Spinal cord (tissue), 10 donors: ENCODE results near the gene ACP7. TPM values are rescaled to one million over a fixed set of nuclear protein-coding genes. Genes with fewer than 3 reads are reported as not detected.
"Not testable (repeated sequence)": the region's sequence is repeated elsewhere in the genome, so short reads cannot be mapped to it uniquely, and the experiment has no call there.

ENCODE experiments used
- DNase-seq, 6 donors: peaks; one replicate each; pipeline versions ENCODE4 v3.0.0 to v3.0.0-alpha.2; 2013 to 2015; ENCODE audit warnings: low spot score in 6 of 6, low read depth in 4 of 6
- H3K27ac ChIP-seq: one replicate; pipeline ENCODE4 v1.5.1; 2013; ENCODE audit warnings: low read depth, low read length, control low read depth
- H3K27me3 ChIP-seq: one replicate; pipeline ENCODE4 v1.6.1; 2013; ENCODE audit warnings: low read length; ENCODE audit not compliant: control insufficient read depth, insufficient read depth
- H3K36me3 ChIP-seq: one replicate; pipeline ENCODE4 v1.6.1; 2013; ENCODE audit warnings: low read length; ENCODE audit not compliant: control insufficient read depth, insufficient read depth
- H3K4me1 ChIP-seq: one replicate; pipeline ENCODE4 v1.6.1; 2013; ENCODE audit warnings: low read length; ENCODE audit not compliant: control insufficient read depth, insufficient read depth
- H3K4me3 ChIP-seq: one replicate; pipeline ENCODE4 v1.5.1; 2013; ENCODE audit warnings: low read depth, low read length, control low read depth
- H3K9me3 ChIP-seq: one replicate; pipeline ENCODE4 v1.6.1; 2013; ENCODE audit warnings: low read length; ENCODE audit not compliant: control insufficient read depth, insufficient read depth
- WGBS: methylation state at CpG from one replicate; pipeline ENCODE4 v1.1.5; 2013; ENCODE audit warnings: missing lambda C conversion rate; ENCODE audit not compliant: insufficient coverage; 5-methylcytosine and 5-hydroxymethylcytosine counted together
- polyA plus RNA-seq, 2 donors: library from polyadenylated mRNA; unstranded; fragments of 120-200 nt; gene quantifications; one replicate each; pipeline ENCODE4 v1.2.1, GENCODE V29; 2013; ENCODE audit not compliant: insufficient read length in 2 of 2
- total RNA-seq, 2 donors: library from RNA; depleted of rRNA in 1 of 2; stranded (reverse); fragments of 120-200 nt in 1 of 2; fragments of >200 nt in 1 of 2; gene quantifications; one replicate each; pipeline versions ENCODE4 v1.2.3 to v1.2.4, GENCODE V29; 2013 to 2014
- donor health status: healthy.

Gene ACP7
- total and polyA plus RNA-seq, 4 donors: 0.10 to 0.35 (median 0.27) TPM; not detected in 1

DNA sequence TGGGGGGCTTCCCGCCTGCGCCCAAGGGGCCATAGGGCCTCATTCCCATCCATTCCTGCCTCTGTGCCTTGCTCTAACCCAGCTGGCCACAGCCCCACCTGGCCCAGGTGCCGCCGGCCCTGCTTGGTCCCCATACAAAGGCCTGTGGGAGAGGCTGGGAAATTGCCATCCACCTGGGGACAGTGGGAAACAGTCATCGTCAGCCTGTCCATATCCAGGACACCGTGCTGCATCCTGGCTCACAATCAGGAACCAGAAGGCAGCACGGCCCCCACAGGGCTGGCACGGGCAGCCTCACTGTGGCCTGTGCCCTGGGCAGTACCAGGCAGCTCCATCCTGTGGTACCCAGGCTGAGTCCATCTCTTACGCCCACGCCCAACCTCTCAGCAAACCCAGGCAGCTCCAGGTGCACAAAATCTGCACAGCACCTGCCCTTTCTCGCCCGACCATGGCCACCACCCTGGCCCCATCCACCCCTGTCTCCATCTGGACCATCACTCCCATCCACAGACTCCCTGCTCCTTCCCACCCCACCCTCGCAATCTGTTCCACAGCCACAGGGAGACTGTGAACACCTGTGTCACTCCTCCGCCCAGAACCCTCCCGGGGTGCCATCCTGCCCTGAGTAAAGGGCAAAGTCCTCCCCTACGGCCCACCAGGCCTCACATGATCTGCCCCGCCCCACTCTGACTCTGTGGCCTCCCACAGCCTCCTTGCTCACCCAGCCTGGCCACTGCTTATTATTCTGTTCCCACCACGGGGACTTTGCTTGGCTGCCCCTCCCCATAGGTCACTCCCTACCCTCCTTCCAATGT is 30.7 kb upstream of the ACP7 start:
- DNase-seq: no peak
- no peak overlapping the region for H3K27ac ChIP-seq
- 82% methylated on average over 16 of the region's 18 CpGs for WGBS

DNA sequence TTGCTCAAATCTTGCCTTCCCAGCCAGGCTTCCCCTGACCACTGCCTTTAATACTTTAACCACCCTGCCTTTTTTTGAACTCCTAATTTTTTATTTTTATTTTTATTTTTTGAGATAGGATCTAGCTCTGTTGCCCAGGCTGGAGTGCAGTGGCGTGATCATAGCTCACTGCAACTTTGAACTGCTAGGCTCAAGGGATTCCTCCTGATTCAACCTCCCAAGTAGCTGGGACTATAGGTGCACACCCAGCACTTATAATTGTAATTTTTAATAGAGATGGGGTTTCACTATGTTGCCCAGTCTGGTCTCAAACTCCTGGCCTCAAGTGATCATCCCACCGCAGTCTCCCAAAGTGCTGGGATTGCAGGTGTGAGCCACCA is 30.1 kb upstream of the ACP7 start:
- no peaks in the 10 kb centered on the region for H3K4me1 ChIP-seq
- no peaks in the 10 kb centered on the region for H3K36me3 ChIP-seq
- no peak overlapping the region for H3K4me3 ChIP-seq
- H3K9me3 ChIP-seq: no peaks in the 10 kb centered on the region
- no peaks in the 10 kb centered on the region for H3K27me3 ChIP-seq
- DNase-seq: no peak
- H3K27ac ChIP-seq: no peak overlapping the region
- 100% methylated on average over 1 of the region's 2 CpGs for WGBS

More for the DNA sequence above, 30.7 kb upstream of the ACP7 start:
- Histone ChIP-seq H3K4me1 (no peaks in the 10 kb centered on the region), H3K9me3 (no peaks in the 10 kb centered on the region), H3K36me3 (no peaks in the 10 kb centered on the region), H3K4me3 (no peak overlapping the region), H3K27me3 (no peaks in the 10 kb centered on the region)

DNA sequence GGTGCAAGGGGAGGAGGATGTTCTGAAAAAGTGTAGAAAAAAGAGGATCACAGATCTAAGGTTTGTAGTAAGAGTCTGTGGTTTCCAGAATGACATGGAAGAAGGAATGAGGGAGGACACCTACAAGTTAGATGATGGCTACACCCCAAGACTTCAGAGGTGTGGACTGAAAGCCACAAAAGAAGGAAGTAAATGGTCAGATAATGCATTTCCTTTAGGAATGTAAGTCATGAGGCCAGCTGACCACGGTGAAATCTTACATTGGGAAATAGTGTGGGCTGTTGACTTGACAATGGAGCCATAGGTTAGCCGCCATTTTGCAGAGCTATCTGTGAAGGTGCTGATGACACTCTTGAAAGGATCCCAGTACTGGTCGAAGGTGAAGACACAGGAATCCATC is 26.6 kb upstream of the ACP7 start:
- Histone ChIP-seq H3K27ac (no peak overlapping the region), H3K27me3 (no peaks in the 10 kb centered on the region), H3K4me1 (no peaks in the 10 kb centered on the region), H3K4me3 (no peak overlapping the region), H3K9me3 (no peaks in the 10 kb centered on the region), H3K36me3 (no peaks in the 10 kb centered on the region)
- no peak for DNase-seq
- 78% methylated on average over 3 of the region's 3 CpGs for WGBS

GRCh38 chr19:39059302-39059701 is 24.9 kb upstream of the ACP7 start:
- no peaks in the 10 kb centered on the region for H3K4me1 ChIP-seq
- no peaks in the 10 kb centered on the region for H3K9me3 ChIP-seq
- H3K27me3 ChIP-seq: no peaks in the 10 kb centered on the region
- H3K27ac ChIP-seq: no peak overlapping the region
- no peak for DNase-seq
- no peak overlapping the region for H3K4me3 ChIP-seq
- no peaks in the 10 kb centered on the region for H3K36me3 ChIP-seq

DNA sequence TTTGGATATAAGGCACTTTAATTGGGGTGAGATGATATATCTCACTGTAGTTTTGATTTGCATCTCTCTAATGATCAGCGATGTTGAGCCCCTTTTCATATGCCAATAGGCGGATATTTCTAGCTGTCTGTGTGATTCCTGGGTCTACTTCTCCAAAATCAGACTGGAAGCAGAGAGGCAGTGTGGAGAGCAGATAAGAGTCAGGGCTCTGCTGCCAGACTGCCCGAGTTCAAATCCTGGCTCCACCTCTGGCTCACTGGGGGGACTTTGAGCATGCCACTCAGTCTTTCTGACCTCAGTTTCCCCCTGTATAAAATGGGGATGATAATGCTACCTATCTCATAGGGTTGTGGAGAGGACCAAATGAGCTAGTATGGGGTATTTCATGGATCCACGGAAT is 24.0 kb upstream of the ACP7 start:
- no peaks in the 10 kb centered on the region for H3K9me3 ChIP-seq
- no peaks in the 10 kb centered on the region for H3K4me1 ChIP-seq
- WGBS: 88% methylated on average over 2 of the region's 4 CpGs
- H3K27ac ChIP-seq: no peak overlapping the region
- H3K4me3 ChIP-seq: no peak overlapping the region
- H3K27me3 ChIP-seq: no peaks in the 10 kb centered on the region
- DNase-seq: no peak
- no peaks in the 10 kb centered on the region for H3K36me3 ChIP-seq

DNA sequence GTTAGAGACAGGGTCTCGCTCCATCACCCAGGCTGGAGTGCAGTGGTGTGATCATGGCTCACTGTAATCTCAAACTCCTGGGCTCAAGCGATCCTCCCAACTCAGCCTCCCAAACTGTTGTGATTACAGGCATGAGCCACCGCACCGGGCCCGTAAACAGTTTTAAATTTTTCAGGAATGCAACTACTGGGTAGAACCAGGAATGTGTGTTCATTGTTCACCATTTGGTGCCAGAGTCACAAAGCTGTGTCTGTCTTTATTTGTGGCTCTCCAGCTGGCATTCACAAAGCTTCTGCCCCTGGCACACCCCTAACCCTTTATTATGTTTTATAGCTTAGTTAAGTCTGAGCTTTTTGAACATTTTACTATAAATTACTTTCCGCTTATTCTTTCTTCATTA is 19.8 kb upstream of the ACP7 start:
- Histone ChIP-seq H3K36me3 (no peaks in the 10 kb centered on the region), H3K27me3 (no peaks in the 10 kb centered on the region), H3K9me3 (no peaks in the 10 kb centered on the region), H3K27ac (no peak overlapping the region), H3K4me1 (no peaks in the 10 kb centered on the region), H3K4me3 (no peak overlapping the region)
- DNase-seq: no peak
- WGBS: 71% methylated on average over 5 of the region's 6 CpGs

DNA sequence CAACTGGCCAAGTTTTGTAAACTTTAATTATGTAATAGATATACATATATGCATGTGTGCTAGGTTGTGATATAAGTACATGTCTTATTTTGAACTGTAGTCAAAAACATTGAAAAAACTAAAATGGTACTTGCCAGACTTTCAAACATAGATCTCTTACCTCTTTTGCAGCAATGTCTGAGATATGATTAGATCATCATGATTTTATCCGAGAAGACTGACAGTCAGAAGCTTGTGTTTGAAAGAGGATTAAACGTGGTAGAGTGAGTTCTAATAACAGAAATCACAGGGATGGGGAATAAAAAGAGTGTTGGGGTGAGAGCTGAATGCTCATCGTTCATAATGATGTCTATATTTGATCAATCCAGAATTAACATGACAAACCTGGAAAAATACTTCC is 18.2 kb upstream of the ACP7 start:
- H3K4me1 ChIP-seq: no peaks in the 10 kb centered on the region
- no peak overlapping the region for H3K27ac ChIP-seq
- H3K36me3 ChIP-seq: no peaks in the 10 kb centered on the region
- no peak for DNase-seq
- WGBS: no CpG with 5 or more reads among the region's 3 CpGs
- no peaks in the 10 kb centered on the region for H3K27me3 ChIP-seq
- no peak overlapping the region for H3K4me3 ChIP-seq
- H3K9me3 ChIP-seq: no peaks in the 10 kb centered on the region

- Histone ChIP-seq H3K27me3 (no peaks in the 10 kb centered on the region), H3K27ac (no peak overlapping the region), H3K36me3 (no peaks in the 10 kb centered on the region), H3K4me1 (no peaks in the 10 kb centered on the region), H3K4me3 (no peak overlapping the region), H3K9me3 (no peaks in the 10 kb centered on the region)
- DNase-seq: no peak
- 97% methylated on average over 4 of the region's 4 CpGs for WGBS
Observed at GRCh38 chr19:39067104-39067503, 17.1 kb upstream of the ACP7 start.

GRCh38 chr19:39068259-39068658 is 15.9 kb upstream of the ACP7 start:
- WGBS: 50% methylated on average over 1 of the region's 6 CpGs
- not testable (repeated sequence) for H3K27ac ChIP-seq, H3K36me3 ChIP-seq, H3K4me1 ChIP-seq, H3K27me3 ChIP-seq, DNase-seq, H3K9me3 ChIP-seq, H3K4me3 ChIP-seq

DNA sequence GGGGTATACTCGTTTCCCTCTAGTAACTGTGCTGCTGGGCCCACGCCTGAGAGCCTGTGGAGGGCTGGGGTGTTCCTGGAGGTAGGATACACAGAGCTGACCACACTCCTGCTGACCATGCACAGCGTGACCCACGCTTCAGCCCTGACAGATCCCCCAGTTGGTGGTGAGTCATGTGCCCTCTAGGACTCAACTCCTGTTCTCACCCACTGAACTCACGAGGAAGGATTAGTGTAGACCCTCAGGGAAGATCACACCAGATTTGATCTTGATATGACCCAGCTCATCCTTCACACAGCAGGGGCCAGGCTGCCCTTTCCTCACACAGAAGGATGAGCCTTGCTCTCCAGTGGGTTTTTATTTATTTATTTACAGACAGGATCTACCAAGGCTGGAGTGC is 13.3 kb upstream of the ACP7 start:
- Histone ChIP-seq H3K4me3 (no peak overlapping the region), H3K4me1 (no peaks in the 10 kb centered on the region), H3K9me3 (no peaks in the 10 kb centered on the region), H3K27me3 (no peaks in the 10 kb centered on the region), H3K27ac (no peak overlapping the region), H3K36me3 (no peaks in the 10 kb centered on the region)
- WGBS: 79% methylated on average over 5 of the region's 5 CpGs
- no peak for DNase-seq
